BE2C (cell line): ENCODE measurements around the gene RBM22.

Experiments used
- DNase-seq: peaks from one replicate; pipeline ENCODE4 v3.0.0-alpha.2; 2020
- H3K27me3 ChIP-seq: fragments of 250-450 bp; sonication (Bioruptor Pico); 2 replicates; pipeline ENCODE4 v1.5.1; 2020; ENCODE audit warnings: mild to moderate bottlenecking
- H3K36me3 ChIP-seq: fragments of 250-450 bp; sonication (Bioruptor Pico); 2 replicates; pipeline ENCODE4 v1.5.1; 2020; ENCODE audit warnings: mild to moderate bottlenecking
- H3K4me1 ChIP-seq: fragments of 250-450 bp; sonication (Bioruptor Pico); 2 replicates; pipeline ENCODE4 v1.5.1; 2020
- H3K4me3 ChIP-seq: 2 replicates; pipeline ENCODE4 v1.5.1; 2011; ENCODE audit warnings: low read depth, low read length
- H3K9me3 ChIP-seq: fragments of 250-450 bp; sonication (Bioruptor Pico); 2 replicates; pipeline ENCODE4 v1.5.1; 2020
- CTCF ChIP-seq: IDR thresholded peaks from 2 replicates; pipeline ENCODE4 v1.5.1; 2012; ENCODE audit warnings: mild to moderate bottlenecking, low read depth, low read length

RBM22 gene

GRCh38 chr5:150651382-150651781 lies 49.5 kb downstream of the RBM22 start:
- Histone ChIP-seq H3K36me3 (peaks cover 24% of the 10 kb centered on the region), H3K27me3 (no peaks in the 10 kb centered on the region), H3K9me3 (no peaks in the 10 kb centered on the region), H3K4me3 (no peak overlapping the region), H3K4me1 (peaks cover 13% of the 10 kb centered on the region)
- TF ChIP-seq CTCF, result no peak
- no peak for DNase-seq

GRCh38 chr5:150650021-150651006 lies 50.5 kb downstream of the RBM22 start:
- DNase-seq, result no peak
- Histone ChIP-seq H3K4me1 (peaks cover 17% of the 10 kb centered on the region), H3K36me3 (peaks cover 24% of the 10 kb centered on the region), H3K27me3 (no peaks in the 10 kb centered on the region), H3K9me3 (no peaks in the 10 kb centered on the region), H3K4me3 (no peak overlapping the region)
- no peak for TF ChIP-seq CTCF

GRCh38 chr5:150649108-150650020 lies 51.5 kb downstream of the RBM22 start:
- no peak for TF ChIP-seq CTCF

GRCh38 chr5:150648294-150649107 lies 52.4 kb downstream of the RBM22 start:
- no peak overlapping the region for H3K4me3 ChIP-seq
- no peak for TF ChIP-seq CTCF
- H3K27me3 ChIP-seq, result no peaks in the 10 kb centered on the region
- H3K4me1 ChIP-seq, result peaks cover 33% of the 10 kb centered on the region
- no peaks in the 10 kb centered on the region for H3K9me3 ChIP-seq
- H3K36me3 ChIP-seq, result peaks cover 24% of the 10 kb centered on the region
- no peak for DNase-seq

More at GRCh38 chr5:150649108-150650020, 51.5 kb downstream of the RBM22 start:
- H3K27me3 ChIP-seq, result no peaks in the 10 kb centered on the region
- no peak overlapping the region for H3K4me3 ChIP-seq
- peak; percentile 56 for DNase-seq
- H3K4me1 ChIP-seq, result peaks cover 27% of the 10 kb centered on the region
- H3K9me3 ChIP-seq, result no peaks in the 10 kb centered on the region
- peaks cover 24% of the 10 kb centered on the region for H3K36me3 ChIP-seq

- no peak for DNase-seq
- Histone ChIP-seq H3K4me3 (no peak overlapping the region), H3K4me1 (peaks cover 37% of the 10 kb centered on the region), H3K36me3 (peaks cover 24% of the 10 kb centered on the region), H3K27me3 (no peaks in the 10 kb centered on the region), H3K9me3 (no peaks in the 10 kb centered on the region)
- TF ChIP-seq CTCF, result no peak
Measured at GRCh38 chr5:150647275-150648251, 53.3 kb downstream of the RBM22 start.
